ENCODE results near the gene KCNJ1. TPM values are rescaled to one million over a fixed set of nuclear protein-coding genes. Genes with fewer than 3 reads are reported as not detected.

Gene KCNJ1
- total RNA-seq, 6 experiments from 2014 or later, result not detected

GRCh38 chr11:128804481-128804880, 62.6 kb downstream of the KCNJ1 start:
- DNase-seq, result peak; percentile 23
- H3K9me3 Mint-ChIP-seq, result no peaks in the 10 kb centered on the region
- H3K27ac Mint-ChIP-seq, result 0 out of 2 replicates have a peak overlapping the region, but pooled peaks have one; percentile 12
- H3K4me3 Mint-ChIP-seq, result no peak overlapping the region; the same call in 1 of the 2 replicates
- TF ChIP-seq CTCF (IDR thresholded peaks at IDR 0.05), result no peak
- H3K27me3 Mint-ChIP-seq (ENCODE audit: insufficient read depth), result no peaks in the 10 kb centered on the region
- peaks cover 40% of the 10 kb centered on the region for H3K36me3 Mint-ChIP-seq (ENCODE audit: low read depth)
- H3K4me1 Mint-ChIP-seq (ENCODE audit: low read depth), result peaks cover 67% of the 10 kb centered on the region

- Mint-ChIP-seq H3K27ac (peak overlapping the region; percentile 12; the same call in 1 of the 2 replicates), H3K27me3 (ENCODE audit: insufficient read depth) (no peaks in the 10 kb centered on the region), H3K4me3 (no peak overlapping the region), H3K4me1 (ENCODE audit: low read depth) (peaks cover 67% of the 10 kb centered on the region), H3K36me3 (ENCODE audit: low read depth) (peaks cover 37% of the 10 kb centered on the region), H3K9me3 (no peaks in the 10 kb centered on the region)
- TF ChIP-seq CTCF (IDR thresholded peaks at IDR 0.05), result no peak
- DNase-seq, result no peak
These were observed 63.4 kb downstream of the KCNJ1 start for GRCh38 chr11:128803449-128804245.

- no peaks in the 10 kb centered on the region for H3K27me3 Mint-ChIP-seq (ENCODE audit: insufficient read depth)
- no peak for DNase-seq
- H3K9me3 Mint-ChIP-seq, result no peaks in the 10 kb centered on the region
- no peak; the same call in 1 of the 2 replicates for TF ChIP-seq CTCF (IDR thresholded peaks at IDR 0.05)
- peaks cover 37% of the 10 kb centered on the region for H3K36me3 Mint-ChIP-seq (ENCODE audit: low read depth)
- no peak overlapping the region; the same call in 1 of the 2 replicates for H3K4me3 Mint-ChIP-seq
- H3K27ac Mint-ChIP-seq, result no peak overlapping the region; the same call in 1 of the 2 replicates
- peaks cover 67% of the 10 kb centered on the region for H3K4me1 Mint-ChIP-seq (ENCODE audit: low read depth)
These were observed 64.1 kb downstream of the KCNJ1 start for GRCh38 chr11:128803011-128803410.

GRCh38 chr11:128802358-128802981, 64.6 kb downstream of the KCNJ1 start:
- peak; percentile 82 for TF ChIP-seq CTCF (IDR thresholded peaks at IDR 0.05)
- peak overlapping the region; percentile 50; the same call in 1 of the 2 replicates for H3K27ac Mint-ChIP-seq
- no peaks in the 10 kb centered on the region for H3K9me3 Mint-ChIP-seq
- peak; percentile 53 for DNase-seq
- peaks cover 39% of the 10 kb centered on the region for H3K36me3 Mint-ChIP-seq (ENCODE audit: low read depth)
- H3K27me3 Mint-ChIP-seq (ENCODE audit: insufficient read depth), result no peaks in the 10 kb centered on the region
- peaks cover 61% of the 10 kb centered on the region for H3K4me1 Mint-ChIP-seq (ENCODE audit: low read depth)
- H3K4me3 Mint-ChIP-seq, result no peak overlapping the region

- H3K27ac Mint-ChIP-seq, result no peak overlapping the region
- H3K36me3 Mint-ChIP-seq (ENCODE audit: low read depth), result peaks cover 43% of the 10 kb centered on the region
- H3K9me3 Mint-ChIP-seq, result no peaks in the 10 kb centered on the region
- TF ChIP-seq CTCF (IDR thresholded peaks at IDR 0.05), result no peak
- no peak overlapping the region for H3K4me3 Mint-ChIP-seq
- no peak for DNase-seq
- H3K27me3 Mint-ChIP-seq (ENCODE audit: insufficient read depth), result no peaks in the 10 kb centered on the region
- H3K4me1 Mint-ChIP-seq (ENCODE audit: low read depth), result peaks cover 54% of the 10 kb centered on the region
These were observed 66.2 kb downstream of the KCNJ1 start for GRCh38 chr11:128800871-128801417.

Measured in HFFc6 (cell line).